HT-29 (cell line): Measurements from ENCODE around the gene TSPAN15. TPM values are rescaled to one million over a fixed set of nuclear protein-coding genes. Genes with fewer than 3 reads are reported as not detected.
"Not testable (repeated sequence)": the region's sequence is repeated elsewhere in the genome, so short reads cannot be mapped to it uniquely, and the experiment has no call there.

Source experiments
- DNase-seq: peaks from one replicate; pipeline ENCODE4 v3.0.0-alpha.2; 2015; ENCODE audit warnings: low spot score
- total RNA-seq: library from RNA; depleted of rRNA; stranded (reverse); fragments of >200 nt; shearing (Covaris generic); gene quantifications from 2 replicates; pipeline ENCODE4 v1.2.3, GENCODE V29; 2014

TSPAN15 gene
- total RNA-seq, 1 experiment from 2014 or later, result 115 TPM

DNA sequence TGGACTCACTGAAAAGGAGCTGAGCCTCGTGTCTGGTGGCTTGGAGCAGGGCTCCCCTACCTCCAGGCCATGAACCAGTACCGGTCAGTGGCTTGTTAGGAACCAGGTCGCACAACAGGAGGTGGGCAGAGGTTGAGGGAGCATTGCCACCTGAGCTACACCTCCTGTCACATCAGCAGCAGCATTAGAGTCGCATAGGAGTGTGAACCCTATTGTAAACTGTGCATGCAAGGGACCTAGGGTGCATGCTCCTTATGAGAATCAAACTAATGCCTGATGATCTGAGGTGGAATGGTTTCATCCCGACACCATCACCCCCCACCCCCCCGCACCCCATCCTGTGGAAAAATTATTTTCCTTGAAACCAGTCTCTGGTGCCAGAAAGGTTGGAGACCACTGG lies 50.4 kb downstream of the TSPAN15 start:
- DNase-seq, result no peak

DNA sequence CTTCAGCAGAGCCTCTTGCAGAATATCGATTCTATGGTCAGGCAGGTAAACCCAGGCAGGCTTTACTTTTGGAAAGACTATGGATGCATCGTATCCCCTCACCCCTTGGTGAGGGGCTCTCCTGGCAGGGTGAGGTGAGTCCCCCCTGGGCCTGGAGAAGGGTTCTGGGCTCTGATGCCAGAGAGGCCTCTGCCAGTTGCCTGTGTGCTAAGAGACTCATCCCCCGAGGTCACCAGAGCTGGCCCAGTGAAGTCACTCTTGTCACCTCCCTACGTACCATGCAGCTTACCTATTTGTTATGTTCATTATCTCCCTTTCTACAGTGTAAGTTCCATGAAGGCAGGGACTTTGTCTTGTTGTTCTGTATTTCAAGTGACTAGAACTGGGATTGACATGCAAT lies 51.3 kb downstream of the TSPAN15 start:
- DNase-seq, result no peak

DNA sequence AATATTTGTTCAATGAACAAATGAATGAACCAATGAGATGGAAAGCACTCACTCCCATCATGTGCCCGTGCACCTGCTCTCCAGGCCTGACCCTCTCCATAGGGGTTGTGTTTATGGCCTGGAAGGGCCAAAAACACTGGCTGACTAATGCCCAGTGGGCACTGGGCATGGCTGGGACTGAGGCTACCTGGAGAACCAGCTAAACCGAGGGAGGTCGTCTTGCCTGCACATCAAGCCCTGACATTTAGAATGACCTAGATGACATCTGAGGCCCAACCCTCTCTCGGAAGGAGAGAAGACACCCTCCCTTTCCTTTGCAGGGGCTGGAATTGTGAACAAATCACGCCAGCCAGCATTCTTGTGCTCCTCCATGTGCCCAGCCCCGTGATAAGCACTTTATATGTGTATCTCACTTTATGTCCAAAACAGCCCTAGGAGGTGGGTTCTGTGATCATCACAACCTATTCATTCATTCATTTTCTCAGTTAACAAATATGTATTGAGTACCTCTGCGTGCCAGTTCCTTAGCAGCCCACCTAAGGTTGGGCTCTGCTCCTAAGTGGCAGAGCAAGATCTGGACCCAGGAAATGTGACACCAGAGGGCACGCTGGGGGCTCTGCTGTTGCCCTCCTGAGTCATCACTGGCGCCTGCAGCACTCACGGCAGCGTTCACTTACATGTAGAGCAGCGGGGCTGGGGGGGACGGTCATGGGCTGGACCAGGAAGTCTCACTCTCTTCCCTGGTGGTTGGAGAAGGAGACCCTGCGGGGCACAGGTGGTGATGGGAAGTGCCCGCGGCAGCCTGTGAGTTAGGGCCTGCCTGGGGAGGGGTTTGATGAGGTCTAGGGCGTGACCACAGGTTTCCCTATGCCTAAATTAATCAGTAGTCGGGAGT lies 52.0 kb downstream of the TSPAN15 start:
- DNase-seq, result no peak

DNA sequence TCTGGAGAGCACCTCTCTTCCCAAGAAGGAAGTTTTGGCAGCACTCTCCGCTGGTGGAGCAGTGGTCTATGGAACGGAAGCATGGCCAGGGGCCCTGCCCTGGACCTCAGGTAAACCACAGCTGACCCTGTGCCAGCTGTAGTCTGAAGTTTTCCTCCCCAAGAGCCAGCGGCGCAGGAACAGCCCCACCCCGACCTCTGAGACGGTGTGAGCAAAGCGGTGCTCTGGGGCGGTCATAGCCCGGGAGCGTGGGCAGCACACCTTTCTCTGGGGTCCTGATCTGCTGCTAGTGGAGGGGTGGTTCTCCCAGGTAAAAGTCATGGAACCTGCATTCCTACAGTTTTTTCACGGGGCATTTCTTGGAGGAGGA lies 52.6 kb downstream of the TSPAN15 start:
- DNase-seq, result no peak

DNA sequence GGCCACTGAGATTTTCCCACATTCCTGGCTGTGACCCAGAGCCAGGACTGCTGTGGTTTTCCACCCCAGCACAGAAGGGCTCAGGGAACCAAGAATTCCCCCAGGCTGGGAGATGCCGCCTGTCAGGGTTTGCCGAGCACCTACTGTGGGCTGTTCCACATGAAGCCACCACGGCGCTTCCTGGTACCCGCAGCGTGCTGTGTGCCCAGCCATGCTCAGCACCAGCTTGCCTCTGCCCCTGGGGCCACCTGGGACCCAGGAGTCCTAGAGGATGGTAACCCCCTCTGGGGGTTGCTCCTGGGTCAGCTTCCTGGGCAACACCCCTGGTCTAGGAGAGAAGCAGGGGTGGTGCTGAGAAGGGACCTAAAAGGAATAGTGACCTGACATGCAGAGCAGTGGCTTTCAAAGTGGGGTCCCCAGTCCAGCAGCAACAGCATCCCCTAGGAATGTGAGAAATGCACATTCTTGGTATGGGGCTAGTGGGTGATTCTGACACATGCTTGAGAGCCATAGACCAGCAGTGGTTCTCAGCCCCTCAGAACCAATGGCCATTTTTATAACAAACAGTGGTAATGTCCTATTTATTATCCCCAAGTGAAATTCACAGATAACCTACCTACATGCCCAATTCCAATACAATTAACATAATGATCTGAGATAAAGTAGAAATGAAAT lies 53.4 kb downstream of the TSPAN15 start:
- DNase-seq, result no peak

DNA sequence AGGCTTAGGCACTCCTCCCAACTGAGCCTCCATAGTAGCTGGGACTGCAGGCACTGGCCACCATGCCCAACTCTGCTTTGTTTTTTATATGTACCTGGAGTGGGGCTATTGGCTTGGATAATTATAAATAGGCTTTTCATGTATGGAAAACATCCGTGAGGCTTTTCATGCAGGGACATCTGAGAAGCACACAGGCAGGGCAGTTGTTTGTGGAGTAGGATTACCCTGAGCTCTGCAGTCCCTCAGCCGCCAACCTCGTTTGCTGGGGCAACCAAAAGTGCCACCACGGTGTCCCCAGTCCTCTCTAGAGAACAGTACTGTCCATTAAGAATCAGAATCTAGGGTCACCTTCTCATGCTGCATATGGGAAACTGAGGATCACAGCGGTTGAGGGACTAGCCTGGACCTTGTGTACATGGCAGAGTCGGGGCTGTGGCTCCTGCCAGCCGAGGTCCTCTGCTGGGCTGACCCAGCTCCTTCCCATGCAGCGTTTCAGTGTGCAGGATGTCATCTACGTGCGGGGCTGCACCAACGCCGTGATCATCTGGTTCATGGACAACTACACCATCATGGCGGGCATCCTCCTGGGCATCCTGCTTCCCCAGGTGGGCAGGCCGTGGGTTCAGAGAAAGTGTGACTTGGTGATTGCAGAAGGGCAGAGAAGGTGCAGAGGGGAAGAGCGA lies 54.5 kb downstream of the TSPAN15 start:
- no peak for DNase-seq

DNA sequence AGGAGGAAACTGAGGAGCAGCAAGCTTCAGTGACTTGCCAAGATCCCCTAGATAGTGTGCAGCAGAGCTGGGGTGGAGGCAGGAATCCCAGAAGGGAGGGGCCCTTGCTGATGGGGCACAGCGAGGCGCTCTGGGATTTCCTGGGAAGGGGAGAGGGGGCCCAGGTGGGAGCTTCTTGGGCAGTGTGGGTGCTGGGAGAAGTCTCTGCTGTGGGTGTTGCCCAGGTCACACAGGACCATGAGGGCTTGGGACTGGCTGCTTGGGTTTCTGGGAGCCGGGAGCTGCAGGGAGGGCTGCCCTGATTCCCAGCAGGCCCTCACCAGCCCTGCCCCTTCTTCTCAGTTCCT lies 55.2 kb downstream of the TSPAN15 start:
- no peak for DNase-seq

DNA sequence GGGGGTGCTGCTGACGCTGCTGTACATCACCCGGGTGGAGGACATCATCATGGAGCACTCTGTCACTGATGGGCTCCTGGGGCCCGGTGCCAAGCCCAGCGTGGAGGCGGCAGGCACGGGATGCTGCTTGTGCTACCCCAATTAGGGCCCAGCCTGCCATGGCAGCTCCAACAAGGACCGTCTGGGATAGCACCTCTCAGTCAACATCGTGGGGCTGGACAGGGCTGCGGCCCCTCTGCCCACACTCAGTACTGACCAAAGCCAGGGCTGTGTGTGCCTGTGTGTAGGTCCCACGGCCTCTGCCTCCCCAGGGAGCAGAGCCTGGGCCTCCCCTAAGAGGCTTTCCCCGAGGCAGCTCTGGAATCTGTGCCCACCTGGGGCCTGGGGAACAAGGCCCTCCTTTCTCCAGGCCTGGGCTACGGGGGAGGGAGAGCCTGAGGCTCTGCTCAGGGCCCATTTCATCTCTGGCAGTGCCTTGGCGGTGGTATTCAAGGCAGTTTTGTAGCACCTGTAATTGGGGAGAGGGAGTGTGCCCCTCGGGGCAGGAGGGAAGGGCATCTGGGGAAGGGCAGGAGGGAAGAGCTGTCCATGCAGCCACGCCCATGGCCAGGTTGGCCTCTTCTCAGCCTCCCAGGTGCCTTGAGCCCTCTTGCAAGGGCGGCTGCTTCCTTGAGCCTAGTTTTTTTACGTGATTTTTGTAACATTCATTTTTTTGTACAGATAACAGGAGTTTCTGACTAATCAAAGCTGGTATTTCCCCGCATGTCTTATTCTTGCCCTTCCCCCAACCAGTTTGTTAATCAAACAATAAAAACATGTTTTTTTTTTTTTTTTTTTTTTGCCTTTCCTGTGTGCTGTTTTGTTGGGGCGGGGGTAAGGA lies 55.8 kb downstream of the TSPAN15 start:
- peak; percentile 41 for DNase-seq

DNA sequence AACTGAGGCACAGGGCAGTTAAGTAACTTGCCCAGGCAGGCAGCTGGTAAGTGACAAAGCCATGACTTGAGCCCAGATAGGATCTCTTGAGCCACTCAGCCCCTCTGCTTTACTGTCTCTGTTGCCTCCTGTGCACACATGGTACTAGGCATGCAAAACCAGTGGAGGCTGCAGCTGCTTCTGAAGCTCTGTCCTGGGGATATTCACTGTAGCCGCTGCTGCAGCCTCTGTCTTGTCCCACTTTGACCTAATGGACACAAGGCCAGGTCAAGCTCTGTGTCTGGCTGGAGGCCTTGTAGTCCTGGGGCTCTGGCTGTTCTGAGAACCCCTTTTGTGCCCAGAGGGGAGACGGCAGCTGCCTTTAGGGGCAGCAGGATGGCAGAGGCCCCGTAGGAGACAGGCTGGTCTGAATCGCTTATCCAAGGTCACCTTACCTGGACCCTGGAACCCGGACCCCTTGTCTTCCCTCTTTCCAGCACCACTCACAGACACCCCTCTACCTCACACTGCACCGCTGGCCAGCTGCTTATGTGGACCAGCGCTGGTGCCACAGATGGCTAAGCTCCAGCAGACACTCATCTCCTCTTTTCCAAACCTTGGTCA lies 57.6 kb downstream of the TSPAN15 start:
- no peak for DNase-seq

DNA sequence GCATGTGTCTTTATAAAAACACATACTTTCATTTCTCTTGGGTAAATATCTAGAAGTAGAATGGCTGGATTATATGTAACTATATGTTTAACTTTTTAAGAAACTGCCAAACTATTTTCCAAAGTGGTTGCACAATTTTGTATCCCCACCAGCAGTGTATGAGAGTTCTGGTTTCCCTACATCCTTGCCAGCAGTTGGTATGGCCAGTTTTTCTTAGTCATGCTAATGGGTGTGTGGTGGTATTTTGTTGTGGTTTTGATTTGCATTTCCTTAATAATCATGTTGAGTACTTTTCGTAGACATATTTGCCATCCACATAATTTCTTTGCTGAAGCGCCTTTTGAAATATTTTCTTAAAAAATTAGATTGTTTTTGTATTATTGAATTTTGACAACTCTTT lies 61.6 kb downstream of the TSPAN15 start:
- DNase-seq, result no peak

DNA sequence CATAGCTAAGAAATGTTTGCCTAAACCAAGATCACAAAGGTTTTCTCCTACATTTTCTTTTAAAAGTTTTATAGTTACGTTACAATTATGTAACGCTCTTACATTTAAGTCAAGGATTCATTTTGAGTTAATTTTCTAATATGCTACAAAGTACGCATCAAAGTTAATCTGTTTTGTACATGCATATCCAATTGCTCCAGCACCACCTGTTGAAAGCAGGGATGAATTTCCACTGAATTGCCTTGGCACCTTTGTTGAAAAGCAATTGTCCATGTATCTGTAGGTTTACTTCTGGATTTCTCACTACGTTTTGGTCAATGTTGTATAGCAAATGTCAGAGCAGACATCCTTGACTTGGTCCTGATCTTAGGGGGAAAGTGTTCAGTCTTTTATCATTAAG lies 62.4 kb downstream of the TSPAN15 start:
- no peak for DNase-seq

DNA sequence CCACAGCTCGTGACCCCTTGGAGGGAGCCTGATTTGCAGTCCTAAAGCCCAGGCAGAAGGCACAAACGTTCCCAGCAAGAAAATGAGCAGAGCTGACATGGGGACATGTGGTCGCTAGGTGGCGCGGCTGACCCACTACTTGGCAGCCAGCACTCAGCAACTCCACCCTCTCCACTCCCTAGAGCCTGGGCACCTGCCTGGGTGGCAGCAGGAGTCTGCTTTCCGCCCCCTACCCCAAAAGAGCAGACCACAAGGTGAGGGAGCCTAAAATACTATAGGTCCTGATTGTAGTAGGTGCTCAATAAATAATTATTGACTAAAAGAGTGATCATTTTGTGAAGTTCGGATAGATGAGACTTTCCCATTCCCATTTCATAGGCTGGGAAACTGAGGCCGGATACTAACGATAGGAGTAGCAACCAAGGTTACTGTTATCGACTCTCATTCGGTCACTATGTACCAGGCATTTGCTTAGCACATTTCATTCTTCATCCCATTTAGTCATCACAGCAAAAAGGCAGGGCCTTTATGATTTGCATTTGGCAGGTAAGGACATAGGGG lies 64.5 kb downstream of the TSPAN15 start:
- peak; percentile 84 for DNase-seq

DNA sequence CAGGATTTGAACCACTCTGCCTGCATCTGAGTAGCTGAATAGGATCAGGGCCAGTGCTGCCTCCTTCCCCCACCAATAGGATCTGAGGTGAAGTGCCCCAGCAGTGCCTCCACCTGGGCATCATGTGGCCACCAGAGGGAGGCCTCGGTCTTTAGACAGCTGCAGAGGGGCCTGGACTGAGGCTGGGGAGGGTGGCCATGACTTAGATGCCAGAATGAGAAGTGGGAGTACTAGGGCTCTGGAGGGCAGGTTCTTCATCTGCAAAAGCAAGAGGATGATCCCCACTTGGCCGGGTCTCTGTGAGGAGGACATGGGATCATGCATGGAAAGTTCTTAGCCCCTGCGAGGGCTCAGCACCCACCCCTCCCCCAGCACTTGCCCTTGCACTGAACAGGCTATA lies 65.1 kb downstream of the TSPAN15 start:
- DNase-seq, result peak; percentile 56

DNA sequence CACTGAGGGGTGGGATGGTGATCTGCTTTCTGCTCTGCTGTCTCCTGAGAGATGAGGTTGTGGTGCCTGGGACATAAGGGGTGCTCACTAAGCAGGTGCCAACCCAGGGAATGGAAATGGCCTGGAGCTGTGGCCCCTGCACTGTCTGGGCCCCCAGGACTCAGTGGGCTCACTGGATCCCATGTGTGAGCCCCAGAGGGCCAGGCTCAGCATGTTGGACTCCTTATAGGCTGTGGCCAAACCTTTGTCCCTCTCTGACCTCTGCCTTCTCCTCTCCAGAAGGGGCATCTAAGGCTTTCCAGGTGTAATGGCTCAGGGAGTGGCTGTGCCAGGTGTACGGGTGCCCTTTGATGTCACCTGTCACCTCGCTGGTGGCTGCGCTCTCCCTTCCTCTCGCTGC lies 65.5 kb downstream of the TSPAN15 start:
- DNase-seq, result no peak

DNA sequence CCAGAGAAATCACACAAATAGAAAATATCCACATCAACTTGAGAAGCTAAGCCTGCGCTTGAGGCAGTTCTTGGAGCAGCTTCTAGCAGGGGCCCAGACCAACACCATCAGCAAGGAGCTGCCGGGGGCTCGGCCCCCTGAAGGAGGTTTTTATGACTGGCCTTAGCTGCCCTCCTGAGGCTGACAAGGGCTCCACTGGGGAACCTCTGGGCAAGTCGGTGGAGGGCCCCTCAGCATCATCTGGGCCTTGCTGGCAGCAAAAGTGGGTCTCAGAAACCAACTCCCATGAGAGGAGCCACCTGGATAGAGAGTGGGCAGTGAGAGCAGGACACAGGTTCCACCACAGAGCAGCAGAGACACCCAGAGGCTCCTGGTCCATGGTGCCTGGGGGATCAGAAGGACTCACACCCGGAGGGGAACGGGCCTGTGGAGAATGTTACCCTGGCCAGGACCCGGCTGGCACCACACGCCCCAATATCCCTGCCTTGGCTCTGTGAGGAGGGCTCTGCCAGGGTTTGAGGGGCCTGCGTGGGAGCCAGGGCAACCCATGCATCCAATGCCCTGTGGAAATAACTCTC lies 66.1 kb downstream of the TSPAN15 start:
- DNase-seq, result no peak

DNA sequence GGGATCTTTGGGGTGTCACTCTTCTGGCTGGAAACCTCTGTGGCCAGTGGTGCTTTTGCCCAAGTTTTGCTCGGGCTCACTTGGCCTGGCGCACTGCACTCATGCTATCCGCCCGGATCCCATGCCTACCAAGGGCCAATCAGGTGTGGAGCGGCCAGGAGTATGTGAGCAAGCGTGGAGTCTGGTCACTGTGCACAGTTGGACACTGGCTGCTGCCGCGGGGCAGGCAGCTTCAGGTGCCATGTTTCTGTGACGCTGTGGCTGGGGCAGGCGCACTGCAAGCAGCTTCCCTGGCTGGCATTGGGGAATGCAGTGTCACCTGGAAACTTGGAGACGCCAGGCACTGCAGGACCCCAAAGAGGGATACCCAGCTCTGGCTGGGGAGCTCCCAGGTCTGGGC lies 76.7 kb downstream of the TSPAN15 start:
- DNase-seq, result no peak

DNA sequence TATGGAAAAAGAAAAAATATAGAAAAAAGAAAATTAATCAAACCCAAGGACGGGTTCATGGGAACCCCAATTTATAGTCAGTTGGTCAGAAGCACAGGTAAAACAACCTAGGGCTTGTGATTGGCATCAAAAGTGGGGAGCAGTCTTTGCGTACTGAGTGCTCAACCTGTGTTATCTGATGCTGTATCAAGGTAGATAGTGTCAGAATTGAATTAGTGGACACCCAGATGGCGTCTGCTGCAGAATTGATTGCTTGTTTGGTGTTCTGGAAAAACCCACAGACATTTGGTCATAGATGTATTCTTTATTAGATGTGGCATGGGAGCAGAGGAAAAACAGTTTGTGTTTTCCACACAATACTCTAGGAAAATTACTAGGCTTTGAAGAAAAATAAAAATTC lies 82.4 kb downstream of the TSPAN15 start:
- no peak for DNase-seq

DNA sequence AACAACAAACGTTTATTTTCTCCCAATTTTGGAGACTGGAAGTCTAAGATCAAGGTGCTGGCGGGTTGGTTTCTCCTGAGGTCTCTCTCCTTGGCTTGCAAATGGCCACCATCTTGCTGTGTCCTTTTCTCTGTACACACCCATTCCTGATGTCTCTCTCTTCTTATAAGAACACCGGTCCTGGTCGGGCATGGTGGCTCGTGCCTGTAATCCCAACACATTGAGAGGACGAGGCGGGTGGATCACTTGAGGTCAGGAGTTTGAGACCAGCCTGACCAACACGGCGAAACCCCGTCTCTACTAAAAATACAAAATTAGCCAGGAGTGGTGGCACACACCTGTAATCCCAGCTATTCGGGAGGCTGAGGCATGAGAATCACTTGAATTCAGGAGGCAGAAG lies 85.3 kb downstream of the TSPAN15 start:
- DNase-seq, result not testable (repeated sequence)

DNA sequence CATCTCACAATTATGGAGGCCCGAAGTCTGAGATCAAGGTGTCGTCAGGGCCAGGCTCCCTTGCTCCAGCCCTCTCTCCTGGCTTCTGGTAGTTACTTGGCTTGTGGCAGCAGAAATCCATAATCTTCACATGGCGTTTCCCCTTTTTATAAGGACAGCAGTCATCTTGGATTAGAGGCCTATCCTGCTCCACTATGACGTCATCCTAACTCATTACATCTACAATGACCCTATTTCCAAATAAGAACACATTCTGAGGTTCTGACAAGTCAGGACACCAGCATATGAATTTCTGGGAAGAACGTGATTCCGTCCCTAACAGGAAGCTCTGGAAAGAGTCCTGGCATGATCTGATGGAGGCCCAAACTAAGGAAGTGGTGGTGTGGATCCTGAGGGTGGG lies 86.2 kb downstream of the TSPAN15 start:
- DNase-seq, result no peak

DNA sequence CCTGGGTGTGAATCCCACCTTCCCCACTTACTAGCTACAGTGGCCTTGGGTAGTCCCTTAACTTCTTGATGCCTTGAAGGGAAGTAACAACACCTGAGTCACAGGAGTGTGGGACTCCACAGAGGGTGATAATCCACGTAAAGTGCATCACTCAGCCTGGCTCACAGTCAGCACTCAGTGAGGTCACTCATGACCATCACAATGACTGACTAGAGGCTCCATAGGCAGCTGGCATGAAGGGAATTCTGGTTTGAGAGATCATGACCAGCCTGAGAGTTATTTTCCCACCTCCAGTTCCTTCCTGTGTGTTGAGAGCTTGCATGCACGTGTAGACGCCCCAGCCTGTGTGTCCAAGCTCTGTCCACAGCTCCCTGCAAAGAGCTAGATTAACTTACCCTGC lies 87.2 kb downstream of the TSPAN15 start:
- no peak for DNase-seq

DNA sequence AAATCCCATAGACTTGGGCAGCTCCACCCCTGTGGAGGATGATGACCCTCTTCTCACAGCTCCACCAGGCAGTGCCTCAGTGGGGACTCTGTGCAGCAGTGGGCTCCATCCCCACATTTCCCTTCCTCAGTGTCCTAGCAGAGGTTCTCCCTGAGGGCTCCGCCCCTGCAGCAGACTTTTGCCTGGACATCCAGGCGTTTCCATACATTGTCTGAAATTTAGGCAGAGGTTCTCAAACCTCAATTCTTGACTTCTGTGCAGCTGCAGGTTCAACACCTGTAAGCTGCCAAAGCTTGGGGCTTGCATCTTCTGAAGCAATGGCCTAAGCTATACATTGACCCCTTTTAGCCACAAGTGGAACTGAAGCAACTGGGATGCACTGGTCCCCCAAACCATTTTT lies 90.2 kb downstream of the TSPAN15 start:
- no peak for DNase-seq
